HepG2 (cell line): ENCODE results near the gene ABCE1. TPM values are rescaled to one million over a fixed set of nuclear protein-coding genes. Genes with fewer than 3 reads are reported as not detected.

Source experiments
- ATF3 ChIP-seq: sonication (generic); formaldehyde crosslinking; IDR thresholded peaks from 2 replicates; pipeline ENCODE4 v1.4.0; 2020; ENCODE audit warnings: missing genetic modification reagents
- CERS6 ChIP-seq: sonication (generic); formaldehyde crosslinking; IDR thresholded peaks from 2 replicates; pipeline ENCODE4 v1.5.0; 2020; ENCODE audit warnings: missing genetic modification reagents
- HIVEP1 ChIP-seq: sonication (generic); formaldehyde crosslinking; IDR thresholded peaks from 2 replicates; pipeline ENCODE4 v1.4.0; 2020; ENCODE audit warnings: mild to moderate bottlenecking, missing genetic modification reagents
- NFAT5 ChIP-seq: sonication (generic); formaldehyde crosslinking; IDR thresholded peaks from 2 replicates; pipeline ENCODE4 v1.4.0; 2020; ENCODE audit warnings: missing genetic modification reagents
- RAD21 ChIP-seq: fragments of 450-650 bp; formaldehyde crosslinking; IDR thresholded peaks from 2 replicates; pipeline ENCODE4 v1.5.0; 2020; ENCODE audit warnings: mild to moderate bottlenecking
- RERE ChIP-seq: IDR thresholded peaks from 2 replicates; pipeline ENCODE4 v1.6.1; 2016; ENCODE audit warnings: low read depth, missing genetic modification reagents, missing compliant biosample characterization
- SNAI1 ChIP-seq: sonication (generic); formaldehyde crosslinking; IDR thresholded peaks from 2 replicates; pipeline ENCODE4 v1.5.0; 2020; ENCODE audit warnings: mild to moderate bottlenecking, missing genetic modification reagents, borderline replicate concordance
- SNRNP70 ChIP-seq: fragments of 200-400 bp; formaldehyde crosslinking; IDR thresholded peaks from 2 replicates; pipeline ENCODE4 v1.6.1; 2017; ENCODE audit warnings: mild to moderate bottlenecking, low read depth, low read length, moderate library complexity
- ZNF30 ChIP-seq: sonication (generic); formaldehyde crosslinking; IDR thresholded peaks from 2 replicates; pipeline ENCODE4 v1.5.0; 2020; ENCODE audit warnings: mild to moderate bottlenecking, missing genetic modification reagents
- ZNF609 ChIP-seq: sonication (generic); formaldehyde crosslinking; IDR thresholded peaks from 2 replicates; pipeline ENCODE4 v1.4.0; 2020; ENCODE audit warnings: mild to moderate bottlenecking, missing genetic modification reagents, borderline replicate concordance
- polyA plus RNA-seq, 8 experiments: library from polyadenylated mRNA; depleted of rRNA in 3 of 8; stranded (reverse) in 7 of 8; unstranded in 1 of 8; fragments of >200 nt; fragmentation: Illumina TruSeq in 4 of 8; extraction: Trizol in 4 of 8; gene quantifications; 2 replicates each; pipeline versions ENCODE4 v1.2.1 to v1.2.3, GENCODE V29; 2011 to 2016; ENCODE audit warnings: low read depth in 4 of 8, missing spikeins in 1 of 8, mixed read lengths in 1 of 8; ENCODE audit not compliant: insufficient read depth in 1 of 8
- total RNA-seq, 5 experiments: library from RNA; depleted of rRNA; stranded (reverse); fragments of >200 nt; fragmentation: Illumina TruSeq; extraction: Trizol; gene quantifications; 2 replicates each; pipeline ENCODE4 v1.2.3, GENCODE V29; 2016; ENCODE audit warnings: low read depth in 1 of 5

The ABCE1 gene
- total and polyA plus RNA-seq, 2 of the 13 experiments (the other 11 are each of a cell fraction or from before 2014, with no cell fraction given) = 50.8 to 139 TPM

GRCh38 chr4:145097821-145098674 is at the start of gene ABCE1, which contains the start of gene ANAPC10 (continued):
- TF ChIP-seq RERE (CRISPR knock-in tag) (peak; percentile 14; the same call in 1 of the 2 replicates), SNAI1 (CRISPR knock-in tag) (no peak), HIVEP1 (peak; percentile 79), NFAT5 (CRISPR knock-in tag) (no peak), SNRNP70 (no peak), CERS6 (CRISPR knock-in tag) (no peak), ZNF30 (CRISPR knock-in tag) (0 out of 2 replicates have a peak, but pooled peaks have one; percentile 51), RAD21 (0 out of 2 replicates have a peak, but pooled peaks have one; percentile 9), ZNF609 (CRISPR knock-in tag) (peak; percentile 62; the same call in 1 of the 2 replicates), ATF3 (CRISPR knock-in tag) (no peak; the same call in 1 of the 2 replicates)
